HG02610 (cell line): ENCODE results near the gene GBP1.
A peak's percentile ranks its signal among the peaks of the same experiment; 100 is the strongest.
"Not testable (repeated sequence)": the region's sequence is repeated elsewhere in the genome, so short reads cannot be mapped to it uniquely, and the experiment has no call there.

Experiments used
- ATAC-seq: cut with Tn5 transposase; IDR thresholded peaks from one replicate; pipeline ENCODE4 v1.9.1; 2021; ENCODE audit warnings: mild to moderate bottlenecking, moderate library complexity; ENCODE audit not compliant: unreplicated experiment

GBP1 gene

GRCh38 chr1:89065079-89065868 lies at the start of gene GBP1:
GBP1 (minus strand) TSS chr1:89065208; CDS start chr1:89063234, 1,974 bp downstream.
- ATAC-seq: peak; percentile 76

- no peak for ATAC-seq
Measured at GRCh38 chr1:89114662-89115061, 49.7 kb upstream of the GBP1 start.

GRCh38 chr1:89112871-89113613 lies 48.0 kb upstream of the GBP1 start:
- ATAC-seq: no peak

- no peak for ATAC-seq
Measured at GRCh38 chr1:89104687-89105086, 39.7 kb upstream of the GBP1 start.

- ATAC-seq: no peak
Measured at GRCh38 chr1:89104147-89104546, 39.1 kb upstream of the GBP1 start.

- no peak for ATAC-seq
Measured at GRCh38 chr1:89102021-89102420, 37.0 kb upstream of the GBP1 start.

- ATAC-seq: no peak
Measured at GRCh38 chr1:89100412-89100811, 35.4 kb upstream of the GBP1 start.

- no peak for ATAC-seq
Measured at GRCh38 chr1:89098857-89099256, 33.8 kb upstream of the GBP1 start.

GRCh38 chr1:89095737-89096136 lies 30.7 kb upstream of the GBP1 start:
- ATAC-seq: no peak

GRCh38 chr1:89089962-89090361 lies 25.0 kb upstream of the GBP1 start:
- no peak for ATAC-seq

- ATAC-seq: no peak
Measured at GRCh38 chr1:89088572-89088971, 23.6 kb upstream of the GBP1 start.

- ATAC-seq: no peak
Measured at GRCh38 chr1:89087241-89087640, 22.2 kb upstream of the GBP1 start.

GRCh38 chr1:89085781-89086180 lies 20.8 kb upstream of the GBP1 start:
- no peak for ATAC-seq

GRCh38 chr1:89081005-89081404 lies 16.0 kb upstream of the GBP1 start:
- peak; percentile 87 for ATAC-seq

GRCh38 chr1:89080068-89080467 lies 15.1 kb upstream of the GBP1 start:
- ATAC-seq: not testable (repeated sequence)

GRCh38 chr1:89072466-89073065 lies 7.6 kb upstream of the GBP1 start:
- ATAC-seq: not testable (repeated sequence)

- ATAC-seq: no peak
Measured at GRCh38 chr1:89070509-89070908, 5.5 kb upstream of the GBP1 start.

- ATAC-seq: no peak
Measured at GRCh38 chr1:89069951-89070350, 4.9 kb upstream of the GBP1 start.

GRCh38 chr1:89068291-89068690 lies 3.3 kb upstream of the GBP1 start:
- no peak for ATAC-seq

GRCh38 chr1:89064632-89065031 lies 376 bp downstream of the GBP1 start:
- ATAC-seq: peak; percentile 30

- no peak for ATAC-seq
Measured at GRCh38 chr1:89063094-89063493, 1.9 kb downstream of the GBP1 start.

- no peak for ATAC-seq
Measured at GRCh38 chr1:89060091-89060490, 4.9 kb downstream of the GBP1 start.
